ENCODE data around the gene KCTD1.

DNA sequence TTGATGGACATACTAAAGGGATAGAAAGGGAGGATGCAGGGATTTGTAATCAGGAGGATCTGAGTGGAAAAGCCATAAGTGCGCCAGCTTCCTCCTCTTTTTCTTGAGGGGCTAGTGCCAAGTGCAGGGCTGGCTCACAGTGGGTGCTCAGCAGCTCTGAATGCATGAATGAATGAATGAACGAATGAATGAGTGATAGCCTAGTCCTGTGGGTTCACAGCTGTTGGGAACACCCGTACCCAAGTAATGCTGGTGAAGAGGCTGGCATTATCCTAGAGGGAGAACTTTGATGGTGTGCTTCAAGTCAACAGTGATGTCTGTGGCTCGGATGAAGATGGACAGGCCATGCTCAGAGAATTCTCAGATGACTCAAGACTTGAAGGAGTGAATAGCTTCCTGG is 108.8 kb downstream of the KCTD1 start:
- TF ChIP-seq CTCF (conservative IDR thresholded peaks at IDR 0.05; ENCODE audit: low read length) (no peak), EZH2phosphoT487 (IDR thresholded peaks at IDR 0.05; ENCODE audit: borderline replicate concordance) (no peak)
